Bronchial epithelial cell (primary cell): ENCODE measurements around the gene EPN3. TPM values are rescaled to one million over a fixed set of nuclear protein-coding genes. Genes with fewer than 3 reads are reported as not detected.

Experiments
- DNase-seq: peaks from one replicate; pipeline ENCODE4 v3.0.0-alpha.2; 2010; ENCODE audit warnings: low read depth
- FAIRE-seq: peaks from 2 replicates; lab custom pipeline; 2011; peaks lifted over from hg19 to GRCh38; lab: Jason Lieb, UNC
- H3K27me3 ChIP-seq: 2 replicates; pipeline ENCODE4 v1.5.1; 2011; ENCODE audit warnings: low read length; ENCODE audit not compliant: control insufficient read depth, insufficient read depth
- H3K36me3 ChIP-seq: 2 replicates; pipeline ENCODE4 v1.5.1; 2011; ENCODE audit warnings: low read length; ENCODE audit not compliant: control insufficient read depth, insufficient read depth
- H3K4me3 ChIP-seq: 2 replicates; pipeline ENCODE4 v1.5.1; 2011; ENCODE audit warnings: mild to moderate bottlenecking, low read depth, low read length, control low read depth
- total RNA-seq: library from RNA; depleted of rRNA; stranded (reverse); fragments of >200 nt; gene quantifications from 2 replicates; pipeline ENCODE4 v1.2.1, GENCODE V29; 2014
- TF ChIP-seq, protein P1 (sequence below): IDR thresholded peaks from 2 replicates; pipeline ENCODE4 v1.5.1; 2011; ENCODE audit warnings: mild to moderate bottlenecking, moderate library complexity, low read length, control low read depth, inconsistent platforms; ENCODE audit not compliant: insufficient read depth, severe bottlenecking

Gene EPN3
- total RNA-seq, 1 donor from 2014 or later, result 2.9 TPM

DNA sequence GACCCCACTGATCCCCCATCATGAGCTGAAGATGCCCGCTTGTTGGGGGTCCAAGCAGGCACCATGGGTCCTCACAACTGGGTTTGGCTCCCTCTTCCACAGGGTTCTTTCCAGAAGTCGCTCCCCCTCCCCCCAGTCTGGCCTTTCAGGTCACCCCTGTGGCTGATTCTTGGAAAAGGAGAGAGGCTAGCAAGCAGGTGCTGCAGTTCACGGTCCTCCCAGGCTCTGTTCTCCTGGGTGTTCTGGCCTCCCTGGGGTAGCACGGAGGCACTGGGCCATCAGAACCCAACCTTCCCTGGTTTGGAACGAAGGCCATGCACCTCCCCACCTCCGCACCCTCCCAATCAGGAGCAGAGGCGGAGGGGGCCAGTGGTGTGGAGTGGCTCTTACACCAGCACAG is 46.9 kb downstream of the EPN3 start:
- no peak for DNase-seq
- FAIRE-seq, result no peak
- Histone ChIP-seq H3K27me3 (no peaks in the 10 kb centered on the region), H3K4me3 (no peak overlapping the region), H3K36me3 (no peaks in the 10 kb centered on the region)
- TF ChIP-seq, protein P1, sequence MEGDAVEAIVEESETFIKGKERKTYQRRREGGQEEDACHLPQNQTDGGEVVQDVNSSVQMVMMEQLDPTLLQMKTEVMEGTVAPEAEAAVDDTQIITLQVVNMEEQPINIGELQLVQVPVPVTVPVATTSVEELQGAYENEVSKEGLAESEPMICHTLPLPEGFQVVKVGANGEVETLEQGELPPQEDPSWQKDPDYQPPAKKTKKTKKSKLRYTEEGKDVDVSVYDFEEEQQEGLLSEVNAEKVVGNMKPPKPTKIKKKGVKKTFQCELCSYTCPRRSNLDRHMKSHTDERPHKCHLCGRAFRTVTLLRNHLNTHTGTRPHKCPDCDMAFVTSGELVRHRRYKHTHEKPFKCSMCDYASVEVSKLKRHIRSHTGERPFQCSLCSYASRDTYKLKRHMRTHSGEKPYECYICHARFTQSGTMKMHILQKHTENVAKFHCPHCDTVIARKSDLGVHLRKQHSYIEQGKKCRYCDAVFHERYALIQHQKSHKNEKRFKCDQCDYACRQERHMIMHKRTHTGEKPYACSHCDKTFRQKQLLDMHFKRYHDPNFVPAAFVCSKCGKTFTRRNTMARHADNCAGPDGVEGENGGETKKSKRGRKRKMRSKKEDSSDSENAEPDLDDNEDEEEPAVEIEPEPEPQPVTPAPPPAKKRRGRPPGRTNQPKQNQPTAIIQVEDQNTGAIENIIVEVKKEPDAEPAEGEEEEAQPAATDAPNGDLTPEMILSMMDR, result no peak

DNA sequence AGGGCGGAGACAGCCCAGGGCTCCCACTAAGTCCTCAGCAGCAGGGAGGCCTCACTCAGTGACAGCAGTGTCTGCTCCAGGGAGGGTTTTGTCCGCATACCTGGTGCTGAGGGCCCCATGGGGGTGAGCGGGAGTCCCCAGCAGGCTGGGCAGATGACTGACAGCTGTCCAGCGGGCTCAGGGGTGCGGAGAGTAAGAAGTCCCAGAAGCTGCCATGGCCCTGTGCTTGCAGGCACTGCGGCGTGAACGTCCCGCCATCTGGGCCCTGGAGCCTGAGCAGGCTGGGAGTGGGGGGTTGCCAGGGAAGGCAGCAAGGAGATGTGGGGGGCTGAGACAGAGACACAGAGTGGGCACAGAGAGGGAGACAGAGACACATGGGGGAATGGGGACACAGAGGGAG is 48.1 kb downstream of the EPN3 start:
- Histone ChIP-seq H3K4me3 (no peak overlapping the region), H3K27me3 (no peaks in the 10 kb centered on the region), H3K36me3 (no peaks in the 10 kb centered on the region)
- no peak for DNase-seq
- no peak for FAIRE-seq
- TF ChIP-seq, protein P1, result no peak

GRCh38 chr17:50581316-50581715 is 48.8 kb downstream of the EPN3 start:
- TF ChIP-seq, protein P1, result no peak
- Histone ChIP-seq H3K36me3 (no peaks in the 10 kb centered on the region), H3K27me3 (no peaks in the 10 kb centered on the region), H3K4me3 (no peak overlapping the region)
- no peak for FAIRE-seq
- no peak for DNase-seq

DNA sequence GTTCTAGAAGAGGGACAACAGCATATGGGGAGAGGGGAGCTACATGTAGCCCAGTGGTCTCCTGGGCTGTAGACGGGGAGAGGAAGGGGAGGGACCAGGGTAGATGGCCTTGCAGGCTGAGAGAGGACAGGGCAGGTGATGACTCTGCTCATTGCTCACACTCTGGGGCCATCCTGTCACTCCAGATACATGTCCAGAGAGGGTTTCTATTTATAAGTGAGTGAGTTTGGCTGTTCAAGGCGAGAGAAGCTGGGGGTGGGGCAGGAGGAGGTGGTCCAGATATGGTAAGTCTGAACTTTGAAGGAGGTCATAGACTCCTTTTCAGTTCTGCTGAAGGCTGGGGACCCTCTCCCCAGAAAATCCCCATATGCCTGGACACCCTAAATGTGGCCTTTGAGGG is 50.2 kb downstream of the EPN3 start:
- TF ChIP-seq, protein P1, result no peak
- DNase-seq, result no peak
- no peak overlapping the region for H3K4me3 ChIP-seq
- no peaks in the 10 kb centered on the region for H3K36me3 ChIP-seq
- H3K27me3 ChIP-seq, result no peaks in the 10 kb centered on the region
- no peak for FAIRE-seq

DNA sequence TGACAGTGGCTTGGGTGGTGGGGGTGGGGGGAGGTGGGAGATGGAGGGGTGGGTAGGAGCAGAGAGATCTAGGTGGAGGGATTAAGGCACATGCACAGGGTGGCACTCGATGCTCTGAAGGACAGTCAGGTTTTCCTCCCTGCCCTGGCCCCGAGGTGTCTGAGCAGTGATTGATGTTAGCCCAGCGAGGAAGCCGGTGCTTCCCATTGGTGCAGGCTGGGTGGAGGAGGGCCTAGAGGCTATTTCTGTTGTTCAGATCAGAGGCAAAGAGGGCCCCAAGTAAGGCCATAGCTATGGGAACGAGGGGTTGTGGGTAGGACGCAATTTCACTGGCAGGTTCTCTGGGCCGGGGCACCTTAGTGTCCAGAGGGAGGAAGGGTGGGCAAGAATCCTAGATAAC is 51.1 kb downstream of the EPN3 start:
- no peak overlapping the region for H3K4me3 ChIP-seq
- no peak for FAIRE-seq
- DNase-seq, result no peak
- no peaks in the 10 kb centered on the region for H3K36me3 ChIP-seq
- H3K27me3 ChIP-seq, result no peaks in the 10 kb centered on the region
- TF ChIP-seq, protein P1, result no peak

DNA sequence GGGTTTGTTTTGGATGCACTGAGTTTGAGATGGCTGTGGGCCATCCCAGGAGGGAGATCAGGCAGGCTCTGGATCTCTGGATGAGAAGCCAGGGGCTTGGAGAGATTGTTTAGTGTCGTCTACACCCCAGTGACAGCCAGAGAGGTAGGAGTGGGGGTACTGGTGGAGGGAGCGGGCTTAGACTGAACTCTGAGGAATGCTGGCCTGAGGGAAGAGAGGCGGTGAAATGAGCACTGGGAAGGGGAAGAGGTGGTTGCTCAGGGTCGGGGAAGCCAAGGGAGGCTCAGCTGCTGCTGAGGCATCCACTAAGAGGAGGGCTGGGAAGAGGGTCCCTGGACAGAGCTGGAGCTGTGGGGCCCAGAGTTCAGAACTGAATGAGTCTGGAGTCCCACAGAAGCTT is 51.6 kb downstream of the EPN3 start:
- DNase-seq, result no peak
- no peaks in the 10 kb centered on the region for H3K36me3 ChIP-seq
- TF ChIP-seq, protein P1, result no peak
- no peak for FAIRE-seq
- no peak overlapping the region for H3K4me3 ChIP-seq
- H3K27me3 ChIP-seq, result no peaks in the 10 kb centered on the region
